Fibroblast of villous mesenchyme (primary cell): ENCODE measurements around the gene VOPP1. TPM values are rescaled to one million over a fixed set of nuclear protein-coding genes. Genes with fewer than 3 reads are reported as not detected.
A peak's percentile ranks its signal among the peaks of the same experiment; 100 is the strongest.

Source experiments
- DNase-seq: peaks from one replicate; pipeline ENCODE4 v3.0.0-alpha.2; 2010; ENCODE audit warnings: low read depth
- H3K4me3 ChIP-seq: 2 replicates; pipeline ENCODE4 v1.5.1; 2011; ENCODE audit warnings: low read depth, mild to moderate bottlenecking, low read length
- CTCF ChIP-seq: IDR thresholded peaks from 2 replicates; pipeline ENCODE4 v1.5.1; 2012; ENCODE audit warnings: low read depth, mild to moderate bottlenecking, low read length; ENCODE audit not compliant: insufficient read depth
- total RNA-seq: library from RNA; depleted of rRNA; stranded (reverse); fragments of >200 nt; gene quantifications from 2 replicates; pipeline ENCODE4 v1.2.3, GENCODE V29; 2012

VOPP1 gene
- total RNA-seq, 1 donor, result 81.2 TPM

GRCh38 chr7:55517936-55518689 lies 54.2 kb downstream of the VOPP1 start:
- DNase-seq, result no peak
- no peak overlapping the region for H3K4me3 ChIP-seq
- no peak for TF ChIP-seq CTCF

- DNase-seq, result no peak
- TF ChIP-seq CTCF, result no peak
- H3K4me3 ChIP-seq, result no peak overlapping the region
Measured at GRCh38 chr7:55517191-55517633, 55.1 kb downstream of the VOPP1 start.

- no peak for TF ChIP-seq CTCF
- no peak for DNase-seq
- no peak overlapping the region for H3K4me3 ChIP-seq
Measured at GRCh38 chr7:55516409-55516808, 55.9 kb downstream of the VOPP1 start.

GRCh38 chr7:55515569-55516279 lies 56.6 kb downstream of the VOPP1 start:
- H3K4me3 ChIP-seq, result no peak overlapping the region
- no peak for TF ChIP-seq CTCF
- DNase-seq, result peak; percentile 16

- no peak for TF ChIP-seq CTCF
- no peak for DNase-seq
- H3K4me3 ChIP-seq, result no peak overlapping the region
Measured at GRCh38 chr7:55514546-55515265, 57.6 kb downstream of the VOPP1 start.

GRCh38 chr7:55513868-55514267 lies 58.4 kb downstream of the VOPP1 start:
- H3K4me3 ChIP-seq, result no peak overlapping the region
- TF ChIP-seq CTCF, result no peak
- DNase-seq, result no peak
